MM.1S (cell line): ENCODE measurements around the gene MMP3.

Experiments used
- DNase-seq: peaks from one replicate; pipeline ENCODE4 v3.0.0-alpha.2; 2015
- H2AFZ ChIP-seq: fragments of 300-600 bp; sonication (generic); 2 replicates; pipeline ENCODE4 v1.6.0; 2016; ENCODE audit warnings: antibody characterized with exemption, low read length
- H3F3A ChIP-seq: fragments of 300-600 bp; sonication (generic); 2 replicates; pipeline ENCODE4 v1.6.1; 2016; ENCODE audit warnings: mild to moderate bottlenecking, antibody characterized with exemption, low read length, moderate library complexity, mixed read lengths; ENCODE audit not compliant: insufficient read depth
- H3K27ac ChIP-seq: fragments of 300-600 bp; sonication (generic); 2 replicates; pipeline ENCODE4 v1.5.1; 2016; ENCODE audit warnings: mild to moderate bottlenecking, low read length
- H3K27me3 ChIP-seq: fragments of 300-600 bp; sonication (generic); replicated peaks from 2 replicates; pipeline ENCODE4 v1.6.0; 2016; ENCODE audit warnings: low read length; ENCODE audit not compliant: insufficient read depth
- H3K36me3 ChIP-seq: fragments of 300-600 bp; sonication (generic); replicated peaks from 2 replicates; pipeline ENCODE4 v1.6.1; 2016; ENCODE audit warnings: mild to moderate bottlenecking, low read length, mixed read lengths; ENCODE audit not compliant: insufficient read depth
- H3K4me1 ChIP-seq: fragments of 300-600 bp; sonication (generic); 2 replicates; pipeline ENCODE4 v1.6.1; 2016; ENCODE audit warnings: low read length, mixed read lengths
- H3K4me2 ChIP-seq: fragments of 300-600 bp; sonication (generic); 2 replicates; pipeline ENCODE4 v1.6.0; 2016; ENCODE audit warnings: low read depth, low read length
- H3K4me3 ChIP-seq: fragments of 300-600 bp; sonication (generic); 2 replicates; pipeline ENCODE4 v1.5.1; 2016; ENCODE audit warnings: low read length, mixed read lengths
- H3K79me2 ChIP-seq: fragments of 300-600 bp; sonication (generic); 2 replicates; pipeline ENCODE4 v1.6.1; 2016; ENCODE audit warnings: mixed run types, low read length, mixed read lengths
- H3K9ac ChIP-seq: fragments of 300-600 bp; sonication (generic); 2 replicates; pipeline ENCODE4 v1.6.1; 2016; ENCODE audit warnings: low read length, mixed read lengths
- H3K9me2 ChIP-seq: fragments of 300-600 bp; sonication (generic); replicated peaks from 2 replicates; pipeline ENCODE4 v1.6.1; 2016; ENCODE audit warnings: mild to moderate bottlenecking, low read length, mixed read lengths; ENCODE audit not compliant: insufficient read depth
- H3K9me3 ChIP-seq: fragments of 300-600 bp; sonication (generic); replicated peaks from 2 replicates; pipeline ENCODE4 v1.6.1; 2016; ENCODE audit warnings: mild to moderate bottlenecking, low read length, mixed read lengths; ENCODE audit not compliant: insufficient read depth
- H4K20me1 ChIP-seq: fragments of 300-600 bp; sonication (generic); 2 replicates; pipeline ENCODE4 v1.6.1; 2016; ENCODE audit warnings: mild to moderate bottlenecking, low read length, moderate library complexity, mixed read lengths; ENCODE audit not compliant: insufficient read depth
- CTCF ChIP-seq: fragments of 300-600 bp; sonication (generic); IDR thresholded peaks from 2 replicates; pipeline ENCODE4 v1.5.1; 2016; ENCODE audit warnings: antibody characterized with exemption, low read length, mixed read lengths
- EZH2 ChIP-seq: fragments of 300-600 bp; sonication (generic); optimal IDR thresholded peaks from 2 replicates; pipeline ENCODE3; 2017; ENCODE audit warnings: low read depth, mild to moderate bottlenecking, antibody characterized with exemption, low read length, mixed read lengths
- EZH2phosphoT487 ChIP-seq: fragments of 300-600 bp; sonication (generic); IDR thresholded peaks from 2 replicates; pipeline ENCODE4 v1.6.1; 2018; ENCODE audit warnings: antibody characterized with exemption, low read length

The MMP3 gene

DNA sequence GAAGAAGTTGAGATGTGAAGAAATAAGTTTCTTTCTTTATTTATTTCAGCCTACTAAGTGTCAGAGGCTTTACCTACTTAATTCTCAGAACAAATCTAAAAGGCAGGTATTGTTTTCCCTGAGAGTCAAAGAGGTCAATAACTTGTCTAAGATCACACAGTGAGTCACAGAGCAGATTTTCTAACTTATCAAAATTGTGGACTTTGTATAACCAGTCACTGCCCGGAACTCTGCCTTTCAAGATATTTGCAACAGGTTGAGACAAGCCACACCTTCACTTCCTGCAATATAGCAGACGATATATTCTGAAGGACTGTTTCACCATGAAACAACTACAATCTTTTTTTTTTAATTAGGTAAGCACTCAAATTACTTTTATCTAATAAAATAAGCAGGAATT is 10.5 kb upstream of the MMP3 start:
- H3K4me3 ChIP-seq, result no peak overlapping the region
- no peak overlapping the region for H2AFZ ChIP-seq
- H3K9me3 ChIP-seq, result no peaks in the 10 kb centered on the region
- H3K27ac ChIP-seq, result no peak overlapping the region
- no peaks in the 10 kb centered on the region for H3K36me3 ChIP-seq
- no peak overlapping the region for H3K9ac ChIP-seq
- no peaks in the 10 kb centered on the region for H3F3A ChIP-seq
- TF ChIP-seq EZH2phosphoT487, result no peak
- no peak for TF ChIP-seq EZH2
- TF ChIP-seq CTCF, result no peak
- H3K4me2 ChIP-seq, result no peak overlapping the region
- H3K27me3 ChIP-seq, result no peaks in the 10 kb centered on the region
- no peaks in the 10 kb centered on the region for H3K79me2 ChIP-seq
- DNase-seq, result no peak
- no peaks in the 10 kb centered on the region for H4K20me1 ChIP-seq
- no peaks in the 10 kb centered on the region for H3K9me2 ChIP-seq
- no peaks in the 10 kb centered on the region for H3K4me1 ChIP-seq

- Histone ChIP-seq H3K9me3 (no peaks in the 10 kb centered on the region), H3K9ac (no peak overlapping the region), H3K9me2 (no peaks in the 10 kb centered on the region), H2AFZ (no peak overlapping the region), H3K27ac (no peak overlapping the region), H3K4me2 (no peak overlapping the region), H3K36me3 (no peaks in the 10 kb centered on the region), H3K4me3 (no peak overlapping the region), H3K4me1 (no peaks in the 10 kb centered on the region), H3K79me2 (no peaks in the 10 kb centered on the region), H4K20me1 (no peaks in the 10 kb centered on the region), H3F3A (no peaks in the 10 kb centered on the region), H3K27me3 (no peaks in the 10 kb centered on the region)
- no peak for TF ChIP-seq CTCF
- TF ChIP-seq EZH2phosphoT487, result no peak
- TF ChIP-seq EZH2, result no peak
- no peak for DNase-seq
Measured at GRCh38 chr11:102853055-102853454, 9.6 kb upstream of the MMP3 start.

DNA sequence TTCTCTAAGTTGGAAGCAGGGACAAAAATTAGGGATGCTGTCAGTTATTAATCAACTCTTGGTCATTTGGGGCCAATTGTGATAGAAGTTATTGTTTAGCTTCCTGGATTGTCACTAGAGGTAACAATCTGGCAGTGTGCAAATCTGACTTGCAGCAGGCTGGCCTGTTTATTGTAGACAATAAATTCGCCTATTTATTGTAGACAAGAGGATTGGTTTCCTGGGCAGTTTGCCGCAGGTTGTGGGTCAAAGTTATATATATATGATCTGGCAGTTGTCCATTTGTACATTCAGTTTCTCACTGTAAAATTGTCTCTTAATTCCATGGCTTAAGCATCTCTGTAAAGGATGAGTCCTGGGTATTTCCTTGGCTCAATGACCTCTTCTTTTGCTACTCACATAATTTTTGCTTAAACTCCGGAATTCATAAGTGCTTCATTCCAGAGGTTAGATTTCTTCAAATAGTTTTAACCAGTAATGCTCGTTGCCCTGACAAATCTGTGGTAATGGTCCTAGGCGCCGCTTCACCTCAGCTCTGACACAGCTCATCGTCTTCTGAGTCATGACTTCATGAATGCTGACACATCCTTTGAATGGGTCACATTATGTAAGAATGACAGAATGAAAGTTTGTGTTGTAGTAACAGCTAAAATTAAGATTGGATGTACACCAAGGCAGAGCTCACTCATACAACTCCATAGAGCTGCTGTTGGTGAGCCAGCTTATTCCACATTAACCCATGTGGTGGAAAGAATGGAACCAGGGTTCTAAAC is 7.8 kb upstream of the MMP3 start:
- H3K36me3 ChIP-seq, result no peaks in the 10 kb centered on the region
- no peaks in the 10 kb centered on the region for H4K20me1 ChIP-seq
- no peak overlapping the region for H3K9ac ChIP-seq
- H2AFZ ChIP-seq, result no peak overlapping the region
- no peak overlapping the region for H3K4me3 ChIP-seq
- no peaks in the 10 kb centered on the region for H3K79me2 ChIP-seq
- no peak overlapping the region for H3K27ac ChIP-seq
- H3K4me2 ChIP-seq, result no peak overlapping the region
- no peaks in the 10 kb centered on the region for H3K9me2 ChIP-seq
- no peaks in the 10 kb centered on the region for H3F3A ChIP-seq
- H3K27me3 ChIP-seq, result no peaks in the 10 kb centered on the region
- no peak for DNase-seq
- no peaks in the 10 kb centered on the region for H3K4me1 ChIP-seq
- TF ChIP-seq CTCF (no peak), EZH2 (no peak), EZH2phosphoT487 (no peak)
- no peaks in the 10 kb centered on the region for H3K9me3 ChIP-seq
